ENCODE results near the gene KLRC4.

GRCh38 chr12:10392394-10392930 lies 17.1 kb downstream of the KLRC4 start:
- TF ChIP-seq, protein P1, sequence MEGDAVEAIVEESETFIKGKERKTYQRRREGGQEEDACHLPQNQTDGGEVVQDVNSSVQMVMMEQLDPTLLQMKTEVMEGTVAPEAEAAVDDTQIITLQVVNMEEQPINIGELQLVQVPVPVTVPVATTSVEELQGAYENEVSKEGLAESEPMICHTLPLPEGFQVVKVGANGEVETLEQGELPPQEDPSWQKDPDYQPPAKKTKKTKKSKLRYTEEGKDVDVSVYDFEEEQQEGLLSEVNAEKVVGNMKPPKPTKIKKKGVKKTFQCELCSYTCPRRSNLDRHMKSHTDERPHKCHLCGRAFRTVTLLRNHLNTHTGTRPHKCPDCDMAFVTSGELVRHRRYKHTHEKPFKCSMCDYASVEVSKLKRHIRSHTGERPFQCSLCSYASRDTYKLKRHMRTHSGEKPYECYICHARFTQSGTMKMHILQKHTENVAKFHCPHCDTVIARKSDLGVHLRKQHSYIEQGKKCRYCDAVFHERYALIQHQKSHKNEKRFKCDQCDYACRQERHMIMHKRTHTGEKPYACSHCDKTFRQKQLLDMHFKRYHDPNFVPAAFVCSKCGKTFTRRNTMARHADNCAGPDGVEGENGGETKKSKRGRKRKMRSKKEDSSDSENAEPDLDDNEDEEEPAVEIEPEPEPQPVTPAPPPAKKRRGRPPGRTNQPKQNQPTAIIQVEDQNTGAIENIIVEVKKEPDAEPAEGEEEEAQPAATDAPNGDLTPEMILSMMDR (IDR thresholded peaks at IDR 0.05), result no peak
- TF ChIP-seq POLR2A (IDR thresholded peaks at IDR 0.05), result no peak
